Cardiac atrium fibroblast (primary cell): Measurements from ENCODE around the gene IGDCC3. TPM values are rescaled to one million over a fixed set of nuclear protein-coding genes. Genes with fewer than 3 reads are reported as not detected.

Source experiments
- total RNA-seq: library from RNA; depleted of rRNA; stranded (reverse); fragments of >200 nt; gene quantifications from 2 replicates; pipeline ENCODE4 v1.2.3, GENCODE V29; 2015

The IGDCC3 gene
- not detected in 2 replicates for total RNA-seq

DNA sequence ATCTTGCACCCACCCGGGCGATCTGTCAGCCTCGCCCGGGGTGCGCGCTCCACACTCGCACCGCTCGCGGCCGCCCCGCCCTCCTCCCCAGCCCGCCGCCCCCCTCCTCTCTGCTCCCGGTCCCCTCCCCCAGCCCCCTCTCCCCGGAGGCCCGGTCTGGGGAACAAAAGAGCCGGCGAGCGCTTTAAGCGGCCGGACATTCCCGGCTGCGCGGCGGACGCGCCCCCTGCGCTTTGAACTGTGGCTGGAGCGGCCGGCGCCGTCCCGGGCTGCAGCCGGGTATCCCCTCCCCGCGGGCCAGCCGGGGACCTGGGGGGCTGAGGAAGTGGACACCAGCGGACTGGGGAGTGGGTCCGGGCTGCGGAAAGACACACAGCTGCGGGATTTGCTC is at the start of gene IGDCC3:
Gene IGDCC3 (minus strand): TSS at position 27 of the 391 bp plus-strand sequence. CDS start 214 bp downstream, outside the sequence.

GRCh38 chr15:65304381-65305149 is 73.2 kb downstream of the IGDCC3 start, which contains the start of gene RNU5B-1:
Gene RNU5B-1, plus strand, starts transcription at chr15:65304677.

GRCh38 chr15:65286704-65287519 is 90.9 kb downstream of the IGDCC3 start, which contains the start of gene PARP16:
Gene PARP16, minus strand, starts transcription at chr15:65286883. Its CDS starts 457 bp downstream, at chr15:65286426.

Other genes with a start within 250 kb of the IGDCC3 start
- 12.1 and 16.5 TPM in 2 replicates for gene PDCD7, start 244.2 kb downstream of the IGDCC3 start, total RNA-seq
- 20.2 and 34.7 TPM in 2 replicates for gene CLPX, start 192.7 kb downstream of the IGDCC3 start, total RNA-seq
- under 0.01 and 0.16 TPM in 2 replicates for gene CILP, start 166.5 kb downstream of the IGDCC3 start, total RNA-seq
- 2.5 and 5.8 TPM in 2 replicates for gene PARP16, start 91.1 kb downstream of the IGDCC3 start, total RNA-seq
- not detected in 2 replicates for gene RNU5A-1, start 82.0 kb downstream of the IGDCC3 start, total RNA-seq
- not detected in 2 replicates for gene RNU5B-1, start 73.3 kb downstream of the IGDCC3 start, total RNA-seq
- gene IGDCC4, start 44.9 kb upstream of the IGDCC3 start, total RNA-seq = under 0.01 and 0.90 TPM in 2 replicates
- 15.7 and 40.8 TPM in 2 replicates for gene DPP8, start 139.7 kb upstream of the IGDCC3 start, total RNA-seq
- 57.0 and 70.3 TPM in 2 replicates for gene HACD3, start 152.5 kb upstream of the IGDCC3 start, total RNA-seq
- gene INTS14, start 233.1 kb upstream of the IGDCC3 start, total RNA-seq = 22.4 and 28.7 TPM in 2 replicates
- 4.9 and 5.5 TPM in 2 replicates for gene SLC24A1, start 243.9 kb upstream of the IGDCC3 start, total RNA-seq